Muscle layer of colon (tissue), 2 donors: Measurements from ENCODE around the gene GGTLC1.

Experiments used
- H3K27ac ChIP-seq: one replicate; pipeline ENCODE4 v1.7.0; 2013; ENCODE audit warnings: low read depth, mild to moderate bottlenecking, low read length, moderate library complexity
- H3K27me3 ChIP-seq, 2 donors: one replicate each; pipeline ENCODE4 v1.7.0; 2013; ENCODE audit warnings: low read length in 2 of 2, mild to moderate bottlenecking in 2 of 2; ENCODE audit not compliant: insufficient read depth in 2 of 2, control insufficient read depth in 1 of 2
- H3K36me3 ChIP-seq: one replicate; pipeline ENCODE4 v1.7.0; 2013; ENCODE audit warnings: mild to moderate bottlenecking, low read length; ENCODE audit not compliant: insufficient read depth
- H3K4me1 ChIP-seq: one replicate; pipeline ENCODE4 v1.7.0; 2013; ENCODE audit warnings: mild to moderate bottlenecking, low read length; ENCODE audit not compliant: insufficient read depth
- H3K4me3 ChIP-seq, 2 donors: one replicate each; pipeline ENCODE4 v1.7.0; 2013; ENCODE audit warnings: low read length in 2 of 2, low read depth in 1 of 2, mild to moderate bottlenecking in 1 of 2, moderate library complexity in 1 of 2
- H3K9ac ChIP-seq: one replicate; pipeline ENCODE4 v1.7.0; 2013; ENCODE audit warnings: low read length
- H3K9me3 ChIP-seq: one replicate; pipeline ENCODE4 v1.7.0; 2013; ENCODE audit warnings: mild to moderate bottlenecking, low read length
- donor health status: abdominal sarcoma.
- donor health status: Adenocarcinoma of cecum.

GGTLC1 gene

GRCh38 chr20:23955896-23956295 is 32.7 kb downstream of the GGTLC1 start:
- Histone ChIP-seq H3K36me3 (no peaks in the 10 kb centered on the region), H3K4me1 (no peaks in the 10 kb centered on the region), H3K9me3 (no peaks in the 10 kb centered on the region), H3K27me3 (peaks cover 0 to 4% of the 10 kb centered on the region in 2 donors), H3K9ac (no peak overlapping the region), H3K4me3 (no peak overlapping the region), H3K27ac (no peak overlapping the region)

GRCh38 chr20:23954008-23954745 is 34.4 kb downstream of the GGTLC1 start:
- Histone ChIP-seq H3K9me3 (no peaks in the 10 kb centered on the region), H3K4me3 (no peak overlapping the region), H3K27ac (no peak overlapping the region), H3K36me3 (no peaks in the 10 kb centered on the region), H3K27me3 (peaks cover 0 to 4% of the 10 kb centered on the region in 2 donors), H3K9ac (no peak overlapping the region), H3K4me1 (no peaks in the 10 kb centered on the region)

GRCh38 chr20:23946206-23946605 is 42.4 kb downstream of the GGTLC1 start:
- H3K9ac ChIP-seq: no peak overlapping the region
- no peak overlapping the region for H3K4me3 ChIP-seq
- H3K36me3 ChIP-seq: no peaks in the 10 kb centered on the region
- H3K9me3 ChIP-seq: no peaks in the 10 kb centered on the region
- H3K4me1 ChIP-seq: no peaks in the 10 kb centered on the region
- H3K27me3 ChIP-seq: no peaks in the 10 kb centered on the region
- no peak overlapping the region for H3K27ac ChIP-seq

- no peaks in the 10 kb centered on the region for H3K9me3 ChIP-seq
- H3K27me3 ChIP-seq: peaks cover 0 to under 1% of the 10 kb centered on the region in 2 donors
- no peak overlapping the region for H3K9ac ChIP-seq
- H3K4me3 ChIP-seq: no peak overlapping the region
- no peaks in the 10 kb centered on the region for H3K4me1 ChIP-seq
- no peaks in the 10 kb centered on the region for H3K36me3 ChIP-seq
- H3K27ac ChIP-seq: no peak overlapping the region
These were observed 45.3 kb downstream of the GGTLC1 start for GRCh38 chr20:23943304-23943703.

- H3K27ac ChIP-seq: no peak overlapping the region
- no peak overlapping the region for H3K4me3 ChIP-seq
- no peaks in the 10 kb centered on the region for H3K9me3 ChIP-seq
- no peak overlapping the region for H3K9ac ChIP-seq
- peaks cover 0 to 4% of the 10 kb centered on the region in 2 donors for H3K27me3 ChIP-seq
- H3K4me1 ChIP-seq: no peaks in the 10 kb centered on the region
- no peaks in the 10 kb centered on the region for H3K36me3 ChIP-seq
These were observed 48.9 kb downstream of the GGTLC1 start for GRCh38 chr20:23939641-23940040.

GRCh38 chr20:23939063-23939462 is 49.5 kb downstream of the GGTLC1 start:
- no peak overlapping the region for H3K9ac ChIP-seq
- no peak overlapping the region for H3K4me3 ChIP-seq
- peaks cover 0 to 4% of the 10 kb centered on the region in 2 donors for H3K27me3 ChIP-seq
- no peaks in the 10 kb centered on the region for H3K4me1 ChIP-seq
- H3K36me3 ChIP-seq: no peaks in the 10 kb centered on the region
- H3K27ac ChIP-seq: no peak overlapping the region
- no peaks in the 10 kb centered on the region for H3K9me3 ChIP-seq

GRCh38 chr20:23938118-23938438 is 50.5 kb downstream of the GGTLC1 start:
- H3K4me3 ChIP-seq: no peak overlapping the region
- H3K4me1 ChIP-seq: no peaks in the 10 kb centered on the region
- no peak overlapping the region for H3K27ac ChIP-seq
- no peaks in the 10 kb centered on the region for H3K9me3 ChIP-seq
- peaks cover 0 to 4% of the 10 kb centered on the region in 2 donors for H3K27me3 ChIP-seq
- no peaks in the 10 kb centered on the region for H3K36me3 ChIP-seq
- H3K9ac ChIP-seq: no peak overlapping the region

GRCh38 chr20:23937303-23938117 is 51.1 kb downstream of the GGTLC1 start:
- Histone ChIP-seq H3K36me3 (no peaks in the 10 kb centered on the region), H3K4me1 (no peaks in the 10 kb centered on the region), H3K9ac (no peak overlapping the region), H3K9me3 (no peaks in the 10 kb centered on the region), H3K27ac (no peak overlapping the region), H3K4me3 (no peak overlapping the region), H3K27me3 (peaks cover 0 to 4% of the 10 kb centered on the region in 2 donors)
